GM15510 (cell line): Measurements from ENCODE around the gene PLXNB1.

Source experiments
- POLR2A ChIP-seq: IDR thresholded peaks from 3 replicates; pipeline ENCODE4 v1.6.1; 2011; ENCODE audit warnings: borderline replicate concordance; ENCODE audit not compliant: insufficient read length; ENCODE audit errors: extremely low read depth

PLXNB1 gene

DNA sequence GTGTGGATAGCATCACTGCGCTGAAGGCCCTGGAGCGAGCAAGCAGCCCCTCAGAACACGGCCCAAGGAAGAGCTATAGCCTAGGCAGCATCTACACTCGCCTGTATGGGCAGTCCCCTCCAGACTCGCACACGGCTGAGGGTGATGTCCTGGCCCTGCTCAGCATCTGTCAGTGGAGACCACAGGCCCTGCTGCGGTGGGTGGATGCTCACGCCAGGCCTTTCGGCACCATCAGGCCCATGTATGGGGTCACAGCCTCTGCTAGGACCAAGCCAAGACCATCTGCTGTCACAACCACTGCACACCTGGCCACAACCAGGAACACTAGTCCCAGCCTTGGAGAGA, 37.2 kb upstream of the PLXNB1 start:
- no peak for TF ChIP-seq POLR2A

GRCh38 chr3:48466386-48467109, 36.7 kb upstream of the PLXNB1 start:
- TF ChIP-seq POLR2A: no peak

DNA sequence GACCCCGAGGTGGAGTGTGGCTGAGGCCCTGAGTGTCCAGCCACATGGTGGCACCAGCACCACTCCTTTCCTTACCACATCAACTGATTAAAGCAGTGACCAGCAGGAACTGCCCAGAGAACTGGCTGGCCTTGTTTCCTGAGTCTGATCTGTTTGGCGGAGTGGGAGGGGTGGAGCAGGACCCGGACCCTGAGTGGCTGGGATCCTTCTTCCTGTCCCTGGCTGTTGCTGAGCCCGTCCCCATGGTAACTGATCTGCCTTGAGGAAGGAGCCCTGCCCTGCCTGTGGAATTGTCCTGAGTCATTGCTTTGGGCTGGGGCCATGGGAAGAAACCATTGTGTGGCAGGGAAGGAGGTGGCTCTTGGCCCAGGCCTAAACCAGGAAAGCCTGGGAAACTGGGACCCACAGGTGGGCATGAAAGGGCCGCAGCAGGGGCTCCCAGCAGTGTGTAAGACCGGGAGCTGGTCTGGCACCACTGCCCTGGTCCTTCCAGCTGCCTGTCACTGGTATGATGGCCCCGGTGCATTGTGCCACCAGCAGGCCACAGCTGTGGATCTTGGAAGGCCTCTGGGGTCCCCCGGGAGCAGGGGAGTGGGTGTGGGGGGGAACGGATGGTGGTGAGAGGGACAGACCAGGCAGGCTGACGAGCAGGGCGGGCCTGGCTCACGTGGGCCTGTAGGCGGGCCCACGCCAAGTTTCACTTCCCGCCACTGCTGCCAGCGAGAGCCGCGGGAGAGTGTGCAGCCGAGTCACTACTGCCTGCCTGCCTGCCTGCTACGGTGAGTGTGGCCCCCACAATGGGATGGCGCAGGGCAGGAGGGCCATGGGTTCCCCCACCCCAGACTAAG, 35.9 kb upstream of the PLXNB1 start:
- TF ChIP-seq POLR2A: peak; percentile 98

DNA sequence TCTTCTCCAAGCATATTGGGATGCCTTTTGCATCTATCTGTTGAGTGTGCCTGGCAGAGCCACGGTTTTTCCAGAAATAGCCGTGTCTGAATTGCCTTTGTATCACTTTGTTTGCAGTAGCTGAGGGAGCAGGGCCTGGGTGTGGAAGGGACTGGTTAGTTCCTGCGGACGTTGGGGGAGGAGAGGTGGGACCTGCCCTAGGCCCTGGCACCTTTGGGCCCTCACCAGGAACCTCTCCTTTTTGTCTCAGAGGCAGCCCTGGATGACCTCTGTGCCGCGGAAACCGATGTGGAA, 35.3 kb upstream of the PLXNB1 start:
- TF ChIP-seq POLR2A: no peak

GRCh38 chr3:48464713-48465221, 34.9 kb upstream of the PLXNB1 start:
- no peak for TF ChIP-seq POLR2A

- no peak for TF ChIP-seq POLR2A
These were observed 33.8 kb upstream of the PLXNB1 start for GRCh38 chr3:48463703-48464102.

DNA sequence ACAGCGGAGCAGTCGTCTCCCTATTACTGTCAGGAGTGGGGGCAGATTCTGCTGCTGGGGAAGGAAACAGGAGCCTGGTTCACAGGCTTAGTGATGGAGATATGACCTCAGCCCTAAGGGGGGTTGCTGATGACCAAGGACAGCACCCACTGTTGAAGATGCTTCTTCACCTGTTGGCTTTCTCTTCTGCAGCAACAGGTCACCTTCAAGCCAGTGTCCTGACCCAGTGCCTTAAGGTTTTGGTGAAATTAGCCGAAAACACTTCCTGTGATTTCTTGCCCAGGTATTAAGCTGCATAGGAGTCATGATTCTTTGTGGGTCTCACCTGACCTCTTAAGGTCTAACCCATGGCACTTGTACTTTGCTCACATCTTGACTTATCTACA, 30.6 kb upstream of the PLXNB1 start:
- TF ChIP-seq POLR2A: no peak

- TF ChIP-seq POLR2A: no peak
These were observed 30.1 kb upstream of the PLXNB1 start for GRCh38 chr3:48459773-48460516.

GRCh38 chr3:48459331-48459730, 29.4 kb upstream of the PLXNB1 start:
- TF ChIP-seq POLR2A: no peak

DNA sequence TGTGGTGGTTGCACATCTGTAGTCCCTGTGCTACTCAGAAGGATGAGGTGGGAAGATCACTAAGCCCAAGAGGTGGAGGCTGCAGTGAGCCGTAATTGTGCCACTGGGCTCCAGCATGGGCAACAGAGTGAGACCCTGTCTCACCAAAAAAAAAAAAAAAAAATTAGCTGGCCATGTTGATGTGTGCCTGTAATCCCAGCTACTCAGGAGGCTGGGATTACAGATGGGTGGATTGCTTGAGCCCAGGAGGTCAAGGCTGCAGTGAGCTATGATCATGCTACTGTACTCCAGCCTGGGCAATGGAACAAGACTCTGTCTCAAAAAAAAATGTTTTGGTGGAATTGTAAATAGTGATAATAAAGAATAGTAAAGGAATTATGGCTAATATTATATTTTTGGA, 26.6 kb upstream of the PLXNB1 start:
- no peak for TF ChIP-seq POLR2A

GRCh38 chr3:48451270-48451669, 21.4 kb upstream of the PLXNB1 start:
- TF ChIP-seq POLR2A: no peak

GRCh38 chr3:48446425-48447193, 16.7 kb upstream of the PLXNB1 start, which contains the start of gene ATRIP:
Gene ATRIP, plus strand, starts transcription at chr3:48446737. Its CDS starts 109 bp downstream, at chr3:48446846.
- peak; percentile 98 for TF ChIP-seq POLR2A

DNA sequence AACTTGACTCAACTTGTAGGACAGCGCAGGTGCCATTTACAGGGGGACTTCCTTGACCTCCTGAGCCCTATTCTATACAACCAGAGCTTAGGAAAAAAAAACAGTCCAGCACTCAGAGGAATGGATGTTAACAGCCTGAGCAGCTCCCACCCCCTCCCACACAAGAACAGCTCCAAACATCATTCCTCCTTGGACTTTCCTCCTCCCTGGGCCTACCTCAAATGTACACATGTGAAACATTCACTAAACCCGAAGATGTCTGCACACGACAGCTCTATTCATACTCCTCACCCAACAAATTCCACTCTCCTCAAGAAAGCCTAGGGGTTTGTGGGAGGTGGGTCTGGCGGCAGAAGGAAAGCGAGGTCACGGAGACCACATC, 16.1 kb upstream of the PLXNB1 start:
- no peak for TF ChIP-seq POLR2A

GRCh38 chr3:48445277-48445882, 15.5 kb upstream of the PLXNB1 start:
- no peak for TF ChIP-seq POLR2A
